GM10248 (cell line): ENCODE results near the gene SPRN.

Experiments used
- CTCF ChIA-PET: fragments of 300-600 bp; sonication (Branson Sonifier 250); formaldehyde crosslinking; extraction: SDS; loops from one replicate; lab custom pipeline; 2021; ENCODE audit warnings: antibody characterized with exemption; lab: Yijun Ruan, JAX
- POLR2A ChIA-PET: fragments of 350-650 bp; sonication (Branson Sonifier 250); formaldehyde crosslinking; extraction: SDS; loops from one replicate; lab custom pipeline; 2020; ENCODE audit warnings: antibody characterized with exemption; lab: Yijun Ruan, JAX
- DNase-seq: peaks from one replicate; pipeline ENCODE4 v3.0.0; 2012; ENCODE audit errors: extremely low spot score
- TF ChIP-seq, protein P1 (sequence below): IDR thresholded peaks from 2 replicates; pipeline ENCODE4 v1.5.1; 2012; ENCODE audit warnings: mild to moderate bottlenecking, low read depth; ENCODE audit errors: extremely low read depth, missing control alignments, control extremely low read depth

Gene SPRN

DNA sequence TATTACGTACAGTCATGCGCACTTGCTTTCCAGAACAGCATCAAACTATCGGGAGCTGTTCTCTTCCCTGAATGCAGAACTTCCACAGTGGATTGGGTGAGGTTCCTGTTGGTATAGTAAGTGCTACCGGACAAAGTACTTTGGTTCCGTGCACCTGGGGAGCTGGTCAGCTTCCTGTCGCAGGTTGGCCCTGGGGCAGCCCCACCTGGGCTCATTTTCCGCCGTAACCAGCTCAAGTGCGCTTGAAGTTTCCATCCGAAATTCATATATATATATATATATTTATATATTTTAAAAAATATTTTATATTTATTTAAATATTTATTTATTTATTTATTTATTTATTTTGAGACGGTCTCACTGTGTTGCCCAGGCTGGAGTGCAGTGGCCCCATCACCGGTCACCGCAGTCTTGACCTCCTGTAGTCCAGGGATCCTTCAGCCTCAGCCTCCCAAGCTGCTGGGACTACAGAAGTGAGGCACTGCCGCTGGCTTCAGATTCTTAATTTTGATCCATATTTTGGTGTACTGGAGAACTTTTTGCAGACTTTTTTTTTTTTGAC is 35.9 kb upstream of the SPRN start:
- ChIA-PET CTCF (interaction anchor here (1.5 kb wide), 1 partner anchor 22 kb away, joined by 5 read pairs; no protein-coding TSS in a partner anchor), POLR2A (no interaction called here)
- TF ChIP-seq, protein P1, sequence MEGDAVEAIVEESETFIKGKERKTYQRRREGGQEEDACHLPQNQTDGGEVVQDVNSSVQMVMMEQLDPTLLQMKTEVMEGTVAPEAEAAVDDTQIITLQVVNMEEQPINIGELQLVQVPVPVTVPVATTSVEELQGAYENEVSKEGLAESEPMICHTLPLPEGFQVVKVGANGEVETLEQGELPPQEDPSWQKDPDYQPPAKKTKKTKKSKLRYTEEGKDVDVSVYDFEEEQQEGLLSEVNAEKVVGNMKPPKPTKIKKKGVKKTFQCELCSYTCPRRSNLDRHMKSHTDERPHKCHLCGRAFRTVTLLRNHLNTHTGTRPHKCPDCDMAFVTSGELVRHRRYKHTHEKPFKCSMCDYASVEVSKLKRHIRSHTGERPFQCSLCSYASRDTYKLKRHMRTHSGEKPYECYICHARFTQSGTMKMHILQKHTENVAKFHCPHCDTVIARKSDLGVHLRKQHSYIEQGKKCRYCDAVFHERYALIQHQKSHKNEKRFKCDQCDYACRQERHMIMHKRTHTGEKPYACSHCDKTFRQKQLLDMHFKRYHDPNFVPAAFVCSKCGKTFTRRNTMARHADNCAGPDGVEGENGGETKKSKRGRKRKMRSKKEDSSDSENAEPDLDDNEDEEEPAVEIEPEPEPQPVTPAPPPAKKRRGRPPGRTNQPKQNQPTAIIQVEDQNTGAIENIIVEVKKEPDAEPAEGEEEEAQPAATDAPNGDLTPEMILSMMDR: no peak
- DNase-seq: no peak

DNA sequence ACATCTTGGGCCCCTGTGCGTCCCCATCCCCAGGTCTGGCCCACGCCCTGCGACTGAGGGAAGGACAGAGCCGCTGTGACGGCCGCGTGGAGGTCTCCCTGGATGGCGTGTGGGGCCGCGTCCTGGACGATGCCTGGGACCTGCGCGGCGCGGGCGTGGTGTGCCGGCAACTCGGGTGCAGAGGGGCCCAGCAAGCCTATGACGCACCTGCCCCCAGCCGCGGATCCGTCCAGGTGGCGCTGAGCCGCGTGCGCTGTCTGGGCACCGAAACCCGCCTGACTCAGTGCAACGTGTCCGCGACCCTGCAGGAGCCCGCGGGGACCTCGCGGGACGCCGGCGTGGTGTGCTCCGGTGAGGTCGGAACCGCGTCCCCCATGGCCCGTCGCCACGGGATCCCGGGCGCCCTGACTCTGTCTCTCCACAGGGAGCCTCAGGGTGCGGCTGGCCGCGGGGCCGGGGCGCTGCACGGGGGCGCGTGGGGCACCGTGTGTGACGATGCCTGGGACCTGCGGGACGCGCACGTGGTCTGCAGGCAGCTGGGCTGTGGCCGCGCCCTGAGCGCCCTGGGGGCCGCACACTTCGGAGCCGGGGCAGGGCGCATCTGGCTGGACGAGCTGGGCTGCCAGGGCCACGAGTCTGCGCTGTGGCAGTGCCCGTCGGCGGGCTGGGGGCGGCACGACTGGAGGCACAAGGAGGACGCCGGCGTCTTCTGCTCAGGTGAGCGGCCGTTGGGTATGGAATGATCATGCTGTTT is 35.2 kb upstream of the SPRN start:
- DNase-seq: no peak
- TF ChIP-seq, protein P1: no peak
- ChIA-PET CTCF (interaction anchor here (1.5 kb wide), 1 partner anchor 21 kb away, joined by 5 read pairs; no protein-coding TSS in a partner anchor), POLR2A (no interaction called here)

DNA sequence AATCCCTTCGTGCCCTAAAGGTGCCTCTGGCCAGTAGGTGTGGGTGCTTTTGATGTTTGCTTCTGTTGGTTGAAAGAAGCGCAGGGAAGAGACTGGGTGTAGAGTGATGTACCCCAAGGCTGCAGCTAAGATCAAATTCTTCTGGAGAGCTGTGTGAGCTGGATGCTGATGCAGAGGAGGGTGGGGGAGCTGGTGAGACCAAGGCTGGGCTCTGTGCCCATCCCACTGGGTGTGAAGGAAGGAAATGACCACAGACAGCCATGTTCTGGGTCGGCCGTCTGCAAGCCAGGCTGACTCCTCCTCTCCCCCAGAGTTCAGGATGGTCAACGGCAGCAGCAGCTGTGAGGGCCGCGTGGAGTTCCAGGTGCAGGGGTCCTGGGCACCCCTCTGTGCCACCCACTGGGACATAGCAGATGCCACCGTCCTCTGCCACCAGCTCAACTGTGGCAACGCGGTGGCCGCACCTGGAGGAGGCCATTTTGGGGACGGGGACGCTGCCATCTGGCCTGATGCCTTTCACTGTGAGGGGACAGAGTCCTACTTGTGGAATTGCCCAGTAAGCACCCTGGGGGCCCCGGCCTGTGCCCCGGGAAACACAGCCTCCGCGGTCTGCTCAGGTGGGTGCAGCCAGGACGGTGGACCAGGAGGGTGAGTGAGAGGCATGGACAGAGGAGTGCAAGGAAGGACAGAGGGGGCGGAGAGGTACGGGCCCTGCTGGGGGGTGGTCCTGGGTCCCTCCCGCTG is 34.5 kb upstream of the SPRN start:
- ChIA-PET POLR2A (no interaction called here), CTCF (no interaction called here)
- TF ChIP-seq, protein P1: no peak
- no peak for DNase-seq

DNA sequence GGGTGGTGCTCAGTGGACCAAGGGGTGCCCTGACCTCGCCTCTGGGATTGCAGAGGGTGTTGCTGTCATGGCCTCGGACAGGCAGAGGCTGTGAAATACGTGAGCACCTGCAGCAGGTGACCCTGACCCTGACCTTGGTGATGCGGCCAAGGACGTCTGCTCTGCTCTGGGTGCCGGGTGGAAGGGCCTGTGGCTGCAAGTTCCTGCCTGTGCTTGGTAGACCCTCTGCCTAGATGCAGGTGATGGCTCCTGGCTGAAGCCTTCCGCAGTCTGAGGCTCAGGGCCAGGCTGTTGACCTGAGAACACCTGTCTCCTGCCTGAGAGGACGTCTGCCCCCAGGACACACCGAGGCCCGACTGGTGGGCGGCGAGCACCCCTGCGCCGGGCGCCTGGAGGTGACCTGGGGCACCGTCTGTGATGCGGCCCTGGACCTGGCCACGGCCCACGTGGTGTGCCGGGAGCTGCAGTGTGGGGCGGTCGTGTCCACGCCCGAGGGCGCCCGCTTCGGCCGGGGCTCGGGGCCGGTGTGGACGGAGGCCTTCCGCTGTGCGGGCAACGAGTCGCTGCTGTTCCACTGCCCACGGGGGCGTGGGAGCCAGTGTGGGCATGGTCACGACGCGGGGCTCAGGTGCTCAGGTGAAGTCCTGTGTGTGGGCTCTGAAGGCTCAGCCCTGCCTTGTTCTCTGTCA is 33.7 kb upstream of the SPRN start:
- ChIA-PET CTCF (interaction anchor here (1.3 kb wide), 1 partner anchor 34 kb away, joined by 4 read pairs; no protein-coding TSS in a partner anchor), POLR2A (no interaction called here)
- DNase-seq: no peak
- TF ChIP-seq, protein P1: no peak

DNA sequence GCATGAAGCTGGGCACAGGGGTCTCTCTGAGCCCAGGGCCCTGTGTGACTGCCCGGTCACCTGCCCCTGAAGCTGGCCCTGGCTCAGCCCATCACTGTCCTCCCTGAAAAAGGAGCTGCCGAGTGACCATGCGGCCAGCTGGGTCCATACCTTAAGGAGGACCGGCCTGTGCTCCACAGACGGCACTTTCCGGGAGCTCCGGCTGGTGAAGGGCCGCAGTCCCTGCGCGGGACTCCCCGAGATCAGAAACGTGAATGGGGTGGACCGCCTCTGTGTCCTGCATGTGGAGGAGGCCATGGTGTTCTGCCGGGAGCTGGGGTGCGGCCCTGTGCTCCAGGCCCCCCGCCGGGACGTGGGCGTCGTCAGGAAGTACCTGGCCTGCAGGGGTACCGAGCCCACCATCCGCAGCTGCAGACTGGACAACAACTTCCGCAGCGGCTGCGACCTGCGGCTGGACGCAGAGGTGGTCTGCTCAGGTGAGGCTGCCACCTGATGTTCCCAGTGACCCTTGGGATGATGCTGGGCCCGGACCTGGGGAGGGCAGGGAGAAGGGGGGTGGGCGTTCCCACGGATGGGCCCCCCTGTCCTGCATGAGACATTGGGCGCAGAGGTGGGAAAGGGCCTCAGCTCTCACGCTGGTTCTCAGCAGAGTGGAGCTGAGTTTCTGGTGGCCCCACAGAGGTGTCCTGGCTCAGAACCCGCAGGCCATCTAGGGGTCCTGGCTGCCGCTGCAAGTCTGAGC is 32.8 kb upstream of the SPRN start:
- POLR2A ChIA-PET: no interaction called here
- TF ChIP-seq, protein P1: no peak
- no peak for DNase-seq
- CTCF ChIA-PET: interaction anchor here (0.8 to 1.3 kb wide), 2 partner anchors 19 to 35 kb away, joined by 3 to 4 read pairs; no protein-coding TSS in a partner anchor
